IMR-90 (cell line): ENCODE results near the gene IQCC. TPM values are rescaled to one million over a fixed set of nuclear protein-coding genes. Genes with fewer than 3 reads are reported as not detected.

Experiments used
- ATAC-seq: fragments of 200-7000 bp; cut with Tn5 transposase; 2 replicates; pipeline ENCODE4 v1.9.1; 2020; ENCODE audit warnings: low read depth, mild to moderate bottlenecking, moderate library complexity
- BruUV-seq: library from RNA; stranded (reverse); fragments of 400-500 nt; replicated peaks from 2 replicates; lab custom pipeline; 2021; lab: Mats Ljungman, UMichigan
- CTCF ChIA-PET: fragments of 300-600 bp; formaldehyde crosslinking; extraction: SDS; loops from one replicate; lab custom pipeline; 2021; ENCODE audit warnings: antibody characterized with exemption; lab: Yijun Ruan, JAX
- POLR2A ChIA-PET: fragments of 300-600 bp; sonication (Branson Sonifier 250); formaldehyde crosslinking; loops from one replicate; lab custom pipeline; 2022; ENCODE audit warnings: antibody characterized with exemption; ENCODE audit not compliant: unreplicated experiment; lab: Charles Lee
- DNase-seq: peaks from one replicate; pipeline ENCODE4 v3.0.0; 2013
- H2AFZ ChIP-seq: replicated peaks from 2 replicates; pipeline ENCODE3; 2013; ENCODE audit warnings: low read length, mild to moderate bottlenecking; ENCODE audit not compliant: poor library complexity
- H2AK5ac ChIP-seq: 2 replicates; pipeline ENCODE4 v1.6.1; 2013; ENCODE audit warnings: low read depth, low read length, inconsistent platforms
- H2AK9ac ChIP-seq: replicated peaks from 2 replicates; pipeline ENCODE3; 2013; ENCODE audit warnings: mild to moderate bottlenecking, low read depth, low read length, moderate library complexity; ENCODE audit not compliant: poor library complexity
- H2BK120ac ChIP-seq: 2 replicates; pipeline ENCODE4 v1.6.1; 2013; ENCODE audit warnings: low read depth, low read length, inconsistent platforms
- H2BK15ac ChIP-seq: 3 replicates; pipeline ENCODE4 v1.6.1; 2013; ENCODE audit warnings: low read depth, low read length, inconsistent platforms
- H2BK20ac ChIP-seq: 2 replicates; pipeline ENCODE4 v1.6.1; 2013; ENCODE audit warnings: low read depth, mild to moderate bottlenecking, inconsistent platforms, low read length, moderate library complexity
- H2BK5ac ChIP-seq: 2 replicates; pipeline ENCODE4 v1.6.1; 2013; ENCODE audit warnings: mild to moderate bottlenecking, low read depth, low read length, inconsistent platforms; ENCODE audit not compliant: poor library complexity, severe bottlenecking
- H3K14ac ChIP-seq: replicated peaks from 2 replicates; pipeline ENCODE4 v1.6.1; 2013; ENCODE audit warnings: low read depth, low read length, inconsistent platforms
- H3K18ac ChIP-seq: 2 replicates; pipeline ENCODE4 v1.6.1; 2013; ENCODE audit warnings: low read depth, low read length, control low read depth
- H3K23ac ChIP-seq: 2 replicates; pipeline ENCODE4 v1.6.1; 2013; ENCODE audit warnings: low read depth, low read length, inconsistent platforms
- H3K27ac ChIP-seq: 2 replicates; pipeline ENCODE4 v1.5.1; 2013; ENCODE audit warnings: mild to moderate bottlenecking, control low read depth, low read length; ENCODE audit not compliant: insufficient read depth
- H3K27me3 ChIP-seq: 2 replicates; pipeline ENCODE4 v1.6.1; 2013; ENCODE audit warnings: low read length; ENCODE audit not compliant: control insufficient read depth, insufficient read depth
- H3K36me3 ChIP-seq: 2 replicates; pipeline ENCODE4 v1.6.1; 2013; ENCODE audit warnings: low read length, mixed read lengths; ENCODE audit not compliant: control insufficient read depth, insufficient read depth
- H3K4ac ChIP-seq: 2 replicates; pipeline ENCODE4 v1.6.1; 2013; ENCODE audit warnings: low read depth, low read length, inconsistent platforms
- H3K4me1 ChIP-seq: 2 replicates; pipeline ENCODE4 v1.6.1; 2013; ENCODE audit warnings: low read length, mixed read lengths; ENCODE audit not compliant: control insufficient read depth, insufficient read depth
- H3K4me2 ChIP-seq: 2 replicates; pipeline ENCODE4 v1.6.1; 2013; ENCODE audit warnings: low read depth, mild to moderate bottlenecking, control low read depth, low read length, moderate library complexity
- H3K4me3 ChIP-seq: 2 replicates; pipeline ENCODE4 v1.5.1; 2013; ENCODE audit warnings: low read depth, mild to moderate bottlenecking, control low read depth, low read length, moderate library complexity; ENCODE audit not compliant: insufficient read depth
- H3K56ac ChIP-seq: 2 replicates; pipeline ENCODE4 v1.6.1; 2013; ENCODE audit warnings: low read length, inconsistent platforms; ENCODE audit not compliant: insufficient read depth; ENCODE audit errors: extremely low read depth
- H3K79me1 ChIP-seq, 2 experiments: 2 replicates each; pipeline ENCODE4 v1.6.1; 2013; ENCODE audit warnings: low read length in 2 of 2, inconsistent platforms in 1 of 2, low read depth in 1 of 2
- H3K9ac ChIP-seq: 2 replicates; pipeline ENCODE4 v1.6.1; 2013; ENCODE audit warnings: low read depth, low read length, control low read depth
- H3K9me1 ChIP-seq: 2 replicates; pipeline ENCODE4 v1.6.1; 2013; ENCODE audit warnings: low read length, inconsistent platforms; ENCODE audit not compliant: insufficient read depth
- H3K9me3 ChIP-seq: 2 replicates; pipeline ENCODE4 v1.6.1; 2013; ENCODE audit warnings: low read length; ENCODE audit not compliant: control insufficient read depth, insufficient read depth
- H4K20me1 ChIP-seq: 2 replicates; pipeline ENCODE4 v1.6.1; 2013; ENCODE audit warnings: low read length, inconsistent platforms; ENCODE audit not compliant: insufficient read depth
- H4K5ac ChIP-seq: 2 replicates; pipeline ENCODE4 v1.6.1; 2013; ENCODE audit warnings: mild to moderate bottlenecking, low read depth, low read length, control low read depth
- H4K8ac ChIP-seq, 2 experiments: 2 replicates each; pipeline ENCODE4 v1.6.1; 2013; ENCODE audit warnings: low read depth in 2 of 2, low read length in 2 of 2, control low read depth in 1 of 2, inconsistent platforms in 1 of 2
- H4K91ac ChIP-seq: 2 replicates; pipeline ENCODE4 v1.6.1; 2013; ENCODE audit warnings: low read depth, low read length, inconsistent platforms; ENCODE audit not compliant: insufficient read depth
- BHLHE40 ChIP-seq: fragments of 150-350 bp; IDR thresholded peaks from 2 replicates; pipeline ENCODE4 v1.6.1; 2016; ENCODE audit warnings: mild to moderate bottlenecking, low read depth, low read length
- CEBPB ChIP-seq: IDR thresholded peaks from 2 replicates; pipeline ENCODE4 v1.6.1; 2012; ENCODE audit warnings: low read depth, low read length, improper control_type of control experiment
- MAZ ChIP-seq: IDR thresholded peaks from 2 replicates; pipeline ENCODE4 v1.6.1; 2012; ENCODE audit warnings: low read depth, mild to moderate bottlenecking, low read length, improper control_type of control experiment, moderate library complexity, borderline replicate concordance
- RFX5 ChIP-seq: IDR thresholded peaks from 2 replicates; pipeline ENCODE4 v1.8.0; 2012; ENCODE audit warnings: low read depth, mild to moderate bottlenecking, low read length, moderate library complexity
- SMC3 ChIP-seq: fragments of 150-350 bp; IDR thresholded peaks from 2 replicates; pipeline ENCODE4 v1.6.1; 2016; ENCODE audit warnings: low read depth, mild to moderate bottlenecking, antibody characterized with exemption, low read length, moderate library complexity
- WGBS, 2 experiments: methylation state at CpG; one replicate each; pipeline versions ENCODE4 v1.1.5 to v1.1.7; 2013; ENCODE audit warnings: missing lambda C conversion rate in 2 of 2; ENCODE audit not compliant: insufficient read length in 1 of 2; ENCODE audit errors: extremely low coverage in 2 of 2; 5-methylcytosine and 5-hydroxymethylcytosine counted together
- dilution Hi-C: fragments of 300-500 bp; cut with HindIII; formaldehyde crosslinking; loops from one replicate; pipeline ENCODE4 v1.14.3; 2018; ENCODE audit warnings: low sequenced_read_pairs; ENCODE audit not compliant: unreplicated experiment
- in situ Hi-C: fragments of 300-500 bp; cut with MboI; formaldehyde crosslinking; loops from 3 replicates; pipeline ENCODE4 v1.14.3; 2019; ENCODE audit warnings: low sequenced_read_pairs, inconsistent platforms, mixed read lengths
- intact Hi-C: fragments of 100-400 bp; cut with micrococcal nuclease; formaldehyde crosslinking; loops from 2 replicates; pipeline ENCODE4 v1.10.0; 2022
- polyA plus RNA-seq, 3 experiments: library from polyadenylated mRNA; depleted of rRNA; stranded (reverse); fragments of >200 nt; gene quantifications; 2 replicates each; pipeline ENCODE4 v1.2.3, GENCODE V29; 2012; ENCODE audit warnings: low replicate concordance in 1 of 3
- total RNA-seq: library from RNA; depleted of rRNA; stranded (reverse); fragments of >200 nt; gene quantifications from 2 replicates; pipeline ENCODE4 v1.2.3, GENCODE V29; 2012

The IQCC gene
- total and polyA plus RNA-seq, 2 of the 4 experiments (the other 2 are of a cell fraction): 1.6 to 2.2 TPM

DNA sequence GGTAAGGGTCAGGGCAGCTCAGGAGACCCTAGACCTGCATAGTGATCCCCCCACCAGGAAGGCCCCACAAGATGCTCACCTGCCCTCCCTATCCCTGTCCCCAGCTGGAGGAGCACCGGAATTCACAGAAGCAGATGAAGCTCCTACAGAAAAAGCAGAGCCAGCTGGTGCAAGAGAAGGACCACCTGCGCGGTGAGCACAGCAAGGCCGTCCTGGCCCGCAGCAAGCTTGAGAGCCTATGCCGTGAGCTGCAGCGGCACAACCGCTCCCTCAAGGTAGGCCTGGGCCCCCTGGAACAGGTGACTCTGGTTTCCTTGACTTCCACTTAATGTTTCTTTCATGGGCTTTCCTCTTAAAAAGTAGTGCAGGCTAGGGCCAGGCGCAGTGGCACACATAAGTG, 17.6 kb upstream of the IQCC start:
- no peak overlapping the region for H2BK15ac ChIP-seq
- H2AK9ac ChIP-seq: no peak overlapping the region
- no peak overlapping the region for H2BK5ac ChIP-seq
- H2AFZ ChIP-seq: no peak overlapping the region
- H4K20me1 ChIP-seq: peaks cover 49% of the 10 kb centered on the region
- ChIA-PET POLR2A (no interaction called here), CTCF (no interaction called here)
- H4K91ac ChIP-seq: no peak overlapping the region
- H3K4me2 ChIP-seq: no peak overlapping the region
- H3K79me1 ChIP-seq: peaks cover 42 to 72% of the 10 kb centered on the region in 2 experiments
- H3K9me3 ChIP-seq: no peaks in the 10 kb centered on the region
- in situ Hi-C loops: no loop called here
- intact Hi-C loops: no loop called here
- H3K27me3 ChIP-seq: no peaks in the 10 kb centered on the region
- peaks cover 14% of the 10 kb centered on the region; the same call in 1 of the 2 replicates for H3K9me1 ChIP-seq
- H3K9ac ChIP-seq: no peak overlapping the region
- no peak overlapping the region for H4K5ac ChIP-seq
- H3K4me1 ChIP-seq: peaks cover 11% of the 10 kb centered on the region
- peaks cover 77% of the 10 kb centered on the region for H3K36me3 ChIP-seq
- H3K18ac ChIP-seq: no peak overlapping the region
- H3K14ac ChIP-seq: no peak overlapping the region
- dilution Hi-C loops: no loop called here
- H2BK20ac ChIP-seq: no peak overlapping the region
- no TSS peak for BruUV-seq
- H3K56ac ChIP-seq: no peak overlapping the region
- DNase-seq (no peak), ATAC-seq (no peak)
- no peak overlapping the region for H4K8ac ChIP-seq
- H3K4ac ChIP-seq: no peak overlapping the region
- no peak overlapping the region for H2AK5ac ChIP-seq
- WGBS, 2 experiments: 92% methylated on average over 2 of the region's 9 CpGs; no CpG with 5 or more reads in 1 of the 2 experiments
- H2BK120ac ChIP-seq: no peak overlapping the region
- no peak overlapping the region for H3K27ac ChIP-seq
- no peak for TF ChIP-seq RFX5
- no peak for TF ChIP-seq BHLHE40
- TF ChIP-seq SMC3: no peak
- no peak for TF ChIP-seq MAZ
- no peak for TF ChIP-seq CEBPB
- no peak overlapping the region for H3K4me3 ChIP-seq
- H3K23ac ChIP-seq: no peak overlapping the region
